H1 (cell line): ENCODE measurements around the gene WDFY3. TPM values are rescaled to one million over a fixed set of nuclear protein-coding genes. Genes with fewer than 3 reads are reported as not detected.
"Not testable (repeated sequence)": the region's sequence is repeated elsewhere in the genome, so short reads cannot be mapped to it uniquely, and the experiment has no call there.

Experiments
- CTCF ChIA-PET: fragments of 300-600 bp; sonication (Branson Sonifier 250); formaldehyde crosslinking; loops from one replicate; lab custom pipeline; 2021; ENCODE audit not compliant: partially characterized antibody; lab: Charles Lee
- POLR2A ChIA-PET: fragments of 300-600 bp; sonication (Branson Sonifier 250); formaldehyde crosslinking; loops from one replicate; lab custom pipeline; 2021; ENCODE audit warnings: inconsistent platforms; ENCODE audit not compliant: partially characterized antibody; lab: Charles Lee
- DNase-seq, 2 experiments: peaks; one replicate each; pipeline versions ENCODE4 v3.0.0 to v3.0.0-alpha.2; 2010 to 2022; ENCODE audit warnings: low spot score in 2 of 2, low read depth in 1 of 2, mixed read lengths in 1 of 2
- FAIRE-seq: peaks from 2 replicates; lab custom pipeline; 2011; peaks lifted over from hg19 to GRCh38; lab: Jason Lieb, UNC
- H2AFZ ChIP-seq: 2 replicates; pipeline ENCODE4 v1.8.1; 2012; ENCODE audit warnings: low read length, inconsistent platforms
- H2AK5ac ChIP-seq: 2 replicates; pipeline ENCODE4 v1.6.1; 2013; ENCODE audit warnings: low read depth, low read length
- H2BK120ac ChIP-seq: replicated peaks from 2 replicates; pipeline ENCODE3; 2013; ENCODE audit warnings: low read depth, low read length, inconsistent platforms
- H2BK12ac ChIP-seq: 2 replicates; pipeline ENCODE4 v1.6.1; 2013; ENCODE audit warnings: low read depth, low read length
- H2BK15ac ChIP-seq: 2 replicates; pipeline ENCODE4 v1.6.1; 2013; ENCODE audit warnings: low read length
- H2BK20ac ChIP-seq: 2 replicates; pipeline ENCODE4 v1.6.1; 2013; ENCODE audit warnings: low read length
- H2BK5ac ChIP-seq: 2 replicates; pipeline ENCODE4 v1.6.1; 2013; ENCODE audit warnings: low read depth, low read length
- H3K14ac ChIP-seq: 2 replicates; pipeline ENCODE4 v1.6.1; 2013; ENCODE audit warnings: inconsistent platforms; ENCODE audit not compliant: insufficient read length
- H3K18ac ChIP-seq: 2 replicates; pipeline ENCODE4 v1.6.1; 2013; ENCODE audit warnings: low read length; ENCODE audit errors: extremely low read depth
- H3K23ac ChIP-seq: 2 replicates; pipeline ENCODE4 v1.6.1; 2013; ENCODE audit warnings: inconsistent platforms; ENCODE audit not compliant: insufficient read length
- H3K23me2 ChIP-seq: 2 replicates; pipeline ENCODE4 v1.6.1; 2013; ENCODE audit warnings: low read depth, low read length
- H3K27ac ChIP-seq: 2 replicates; pipeline ENCODE4 v1.6.1; 2011; ENCODE audit warnings: low read depth, low read length, inconsistent platforms
- H3K27me3 ChIP-seq, 4 experiments: replicated peaks in 1 of 4; 1 replicate in 1 of 4; 2 replicates in 3 of 4; pipeline versions ENCODE4 v1.6.1 to v1.8.1; 2011 to 2013; ENCODE audit warnings: low read length in 3 of 4, mild to moderate bottlenecking in 3 of 4, inconsistent platforms in 2 of 4, mixed read lengths in 2 of 4, moderate library complexity in 1 of 4; ENCODE audit not compliant: control insufficient read depth in 3 of 4, insufficient read depth in 3 of 4; ENCODE audit errors: extremely low read depth in 1 of 4
- H3K36me3 ChIP-seq, 4 experiments: 2 replicates each; pipeline versions ENCODE4 v1.6.1 to v1.8.1; 2011 to 2013; ENCODE audit warnings: mild to moderate bottlenecking in 4 of 4, low read length in 3 of 4, moderate library complexity in 2 of 4, control low read depth in 1 of 4, inconsistent platforms in 1 of 4; ENCODE audit not compliant: insufficient read depth in 4 of 4, control insufficient read depth in 2 of 4
- H3K4ac ChIP-seq: replicated peaks from 2 replicates; pipeline ENCODE3; 2013; ENCODE audit warnings: low read length, low read depth, mixed read lengths, inconsistent platforms; ENCODE audit not compliant: insufficient read length
- H3K4me1 ChIP-seq, 4 experiments: replicated peaks in 1 of 4; 1 replicate in 1 of 4; 2 replicates in 3 of 4; pipeline versions ENCODE4 v1.6.1 to v1.8.1; 2011 to 2013; ENCODE audit warnings: low read length in 3 of 4, inconsistent platforms in 2 of 4, mixed read lengths in 1 of 4; ENCODE audit not compliant: insufficient read depth in 4 of 4, control insufficient read depth in 3 of 4
- H3K4me2 ChIP-seq, 2 experiments: 2 replicates each; pipeline versions ENCODE4 v1.6.1 to v1.8.1; 2011 to 2013; ENCODE audit warnings: low read depth in 2 of 2, low read length in 2 of 2, control low read depth in 1 of 2, inconsistent platforms in 1 of 2, mild to moderate bottlenecking in 1 of 2; ENCODE audit not compliant: insufficient read depth in 1 of 2
- H3K4me3 ChIP-seq, 4 experiments: fragments of 200-600, 300-600 bp in 1 of 4; sonication (generic), shearing (Covaris generic), sonication (Bioruptor Twin) in 1 of 4; 2 replicates each; pipeline versions ENCODE4 v1.5.1 to v1.8.1; 2011 to 2016; ENCODE audit warnings: low read length in 4 of 4, low read depth in 3 of 4, control low read depth in 2 of 4, inconsistent platforms in 2 of 4, mild to moderate bottlenecking in 2 of 4, mixed read lengths in 1 of 4, moderate library complexity in 1 of 4; ENCODE audit not compliant: insufficient read depth in 2 of 4; ENCODE audit errors: extremely low read depth in 1 of 4
- H3K56ac ChIP-seq: replicated peaks from 2 replicates; pipeline ENCODE3; 2013; ENCODE audit warnings: low read depth, mild to moderate bottlenecking, mixed read lengths, low read length, inconsistent platforms; ENCODE audit not compliant: insufficient read length
- H3K79me1 ChIP-seq: 2 replicates; pipeline ENCODE4 v1.6.1; 2013; ENCODE audit warnings: low read depth, low read length, control low read depth
- H3K79me2 ChIP-seq, 2 experiments: 2 replicates each; pipeline versions ENCODE4 v1.6.1 to v1.8.1; 2012 to 2013; ENCODE audit warnings: low read length in 2 of 2, mild to moderate bottlenecking in 2 of 2, inconsistent platforms in 1 of 2; ENCODE audit not compliant: insufficient read depth in 2 of 2, control insufficient read depth in 1 of 2
- H3K9ac ChIP-seq, 4 experiments: replicated peaks in 1 of 4; 1 replicate in 1 of 4; 2 replicates in 3 of 4; pipeline versions ENCODE4 v1.6.1 to v1.8.1; 2011 to 2013; ENCODE audit warnings: low read depth in 3 of 4, low read length in 3 of 4, control low read depth in 2 of 4, mild to moderate bottlenecking in 2 of 4, moderate library complexity in 2 of 4, inconsistent platforms in 1 of 4; ENCODE audit errors: extremely low read depth in 1 of 4
- H3K9me3 ChIP-seq, 2 experiments: 2 replicates each; pipeline versions ENCODE4 v1.6.1 to v1.8.1; 2012 to 2013; ENCODE audit warnings: mild to moderate bottlenecking in 2 of 2, moderate library complexity in 2 of 2, control low read depth in 1 of 2, inconsistent platforms in 1 of 2, low read depth in 1 of 2, low read length in 1 of 2, mixed read lengths in 1 of 2; ENCODE audit not compliant: insufficient read depth in 2 of 2
- H4K20me1 ChIP-seq, 2 experiments: replicated peaks in 1 of 2; 2 replicates each; pipeline versions ENCODE3 to v1.8.1; 2011 to 2013; ENCODE audit warnings: inconsistent platforms in 2 of 2, low read length in 2 of 2, mild to moderate bottlenecking in 1 of 2; ENCODE audit not compliant: insufficient read depth in 2 of 2, control insufficient read depth in 1 of 2
- H4K5ac ChIP-seq: 2 replicates; pipeline ENCODE4 v1.6.1; 2013; ENCODE audit warnings: low read length, low read depth, mixed read lengths, inconsistent platforms; ENCODE audit not compliant: insufficient read length
- H4K8ac ChIP-seq: 2 replicates; pipeline ENCODE4 v1.8.0; 2013; ENCODE audit warnings: mild to moderate bottlenecking, moderate library complexity, low read length, inconsistent platforms; ENCODE audit not compliant: insufficient read depth; ENCODE audit errors: extremely low read depth
- H4K91ac ChIP-seq: replicated peaks from 2 replicates; pipeline ENCODE3; 2013; ENCODE audit warnings: low read length, mixed read lengths, inconsistent platforms; ENCODE audit not compliant: insufficient read length
- WGBS, 2 experiments: shearing (Covaris generic) in 1 of 2; methylation state at CpG; one replicate each; pipeline versions ENCODE4 v1.1.6 to v1.1.7; 2013 to 2015; ENCODE audit warnings: low lambda C conversion rate in 2 of 2, mixed read lengths in 2 of 2, inconsistent platforms in 1 of 2, low coverage in 1 of 2, missing lambda C conversion rate in 1 of 2; ENCODE audit not compliant: insufficient replicate concordance in 2 of 2, insufficient coverage in 1 of 2, insufficient read length in 1 of 2; ENCODE audit errors: extremely low coverage in 1 of 2, missing lambda C conversion rate in 1 of 2; 5-methylcytosine and 5-hydroxymethylcytosine counted together
- polyA plus RNA-seq, 7 experiments: library from polyadenylated mRNA; depleted of rRNA in 3 of 7; stranded (reverse) in 5 of 7; unstranded in 2 of 7; fragments of >200 nt in 5 of 7; fragments of 200-250 nt in 2 of 7; gene quantifications; 1 replicate in 5 of 7; 2 replicates in 1 of 7; 4 replicates in 1 of 7; pipeline versions ENCODE4 v1.2.1 to v1.2.3, GENCODE V29; 2011 to 2013; ENCODE audit warnings: missing spikeins in 2 of 7, mixed read lengths in 2 of 7
- total RNA-seq: library from RNA; stranded (reverse); fragmentation: NEBNext Ultra II Directional; extraction: Animal tissue kit (Norgen Biotek cat#: 25700); gene quantifications from 2 replicates; pipeline ENCODE4 v1.2.1, GENCODE V29; 2021

WDFY3 gene
- total and polyA plus RNA-seq, 2 of the 8 experiments (the other 6 are each of a cell fraction or from before 2014, with no cell fraction given): 25.6 to 62.4 TPM

DNA sequence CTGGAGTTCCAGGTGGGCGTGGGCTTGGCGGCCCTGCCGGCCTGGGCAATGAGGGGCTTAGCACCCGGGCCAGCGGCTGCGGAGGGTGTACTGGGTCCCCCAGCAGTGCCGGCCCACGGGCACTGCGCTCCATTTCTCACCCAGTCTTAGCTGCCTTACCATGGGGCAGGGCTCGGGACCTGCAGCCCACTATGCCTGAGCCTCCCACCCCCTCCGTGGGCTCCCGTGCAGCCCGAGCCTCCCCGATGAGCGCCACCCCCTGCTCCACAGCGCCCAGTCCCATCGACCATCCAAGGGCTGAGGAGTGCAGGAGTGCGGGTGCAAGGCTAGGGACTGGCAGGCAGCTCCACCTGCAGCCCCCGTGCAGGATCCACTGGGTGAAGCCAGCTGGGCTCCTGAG, 301.7 kb downstream of the WDFY3 start:
- not testable (repeated sequence) for H3K36me3 ChIP-seq, H3K4ac ChIP-seq, H3K18ac ChIP-seq, H3K4me3 ChIP-seq, H2BK15ac ChIP-seq, H3K79me2 ChIP-seq, H4K20me1 ChIP-seq, H4K8ac ChIP-seq, H4K91ac ChIP-seq, H2AFZ ChIP-seq, FAIRE-seq, H3K4me1 ChIP-seq, H2BK20ac ChIP-seq, H3K27me3 ChIP-seq, H2AK5ac ChIP-seq, H2BK12ac ChIP-seq, H3K9ac ChIP-seq, H2BK120ac ChIP-seq, H2BK5ac ChIP-seq, H4K5ac ChIP-seq, H3K56ac ChIP-seq, H3K79me1 ChIP-seq, H3K4me2 ChIP-seq, H3K27ac ChIP-seq, DNase-seq, H3K14ac ChIP-seq, H3K9me3 ChIP-seq, H3K23ac ChIP-seq, H3K23me2 ChIP-seq
- WGBS, 2 experiments: 95% methylated on average over 18 of the region's 19 CpGs; no CpG with 5 or more reads in 1 of the 2 experiments
- ChIA-PET CTCF (interaction anchor here (1.0 to 1.4 kb wide), 2 partner anchors 14 to 86 kb away, joined by 3 to 4 read pairs; no protein-coding TSS in a partner anchor), POLR2A (interaction anchor here (1.0 kb wide), 1 partner anchor 12 kb away, joined by 3 read pairs; no protein-coding TSS in a partner anchor)
